H9 (cell line): Measurements from ENCODE around the gene GSAP. TPM values are rescaled to one million over a fixed set of nuclear protein-coding genes. Genes with fewer than 3 reads are reported as not detected.

ENCODE experiments used
- DNase-seq: peaks from one replicate; pipeline ENCODE4 v3.0.0-alpha.2; 2017
- H2AFZ ChIP-seq: one replicate; pipeline ENCODE4 v1.6.1; 2013; ENCODE audit warnings: mild to moderate bottlenecking, low read length, control low read depth, moderate library complexity
- H2AK5ac ChIP-seq: 2 replicates; pipeline ENCODE4 v1.6.1; 2013; ENCODE audit warnings: low read length, control low read depth, mixed read lengths; ENCODE audit not compliant: insufficient read length
- H2BK120ac ChIP-seq: one replicate; pipeline ENCODE4 v1.6.1; 2013; ENCODE audit warnings: low read depth, mild to moderate bottlenecking, low read length, control low read depth, inconsistent platforms; ENCODE audit not compliant: poor library complexity, severe bottlenecking
- H2BK12ac ChIP-seq: 2 replicates; pipeline ENCODE4 v1.6.1; 2013; ENCODE audit warnings: low read length, control low read depth, mixed read lengths, low read depth; ENCODE audit not compliant: insufficient read length
- H2BK15ac ChIP-seq: 2 replicates; pipeline ENCODE4 v1.6.1; 2013; ENCODE audit warnings: low read depth, low read length, control low read depth
- H2BK20ac ChIP-seq: one replicate; pipeline ENCODE4 v1.6.1; 2013; ENCODE audit warnings: low read depth, mild to moderate bottlenecking, low read length, control low read depth, inconsistent platforms; ENCODE audit not compliant: poor library complexity, severe bottlenecking
- H2BK5ac ChIP-seq: 2 replicates; pipeline ENCODE4 v1.6.1; 2013; ENCODE audit warnings: low read length, control low read depth, mixed read lengths; ENCODE audit not compliant: insufficient read length
- H3K14ac ChIP-seq: 2 replicates; pipeline ENCODE4 v1.6.1; 2013; ENCODE audit warnings: low read length, control low read depth; ENCODE audit not compliant: insufficient read depth
- H3K18ac ChIP-seq: 2 replicates; pipeline ENCODE4 v1.6.1; 2013; ENCODE audit warnings: low read depth, mild to moderate bottlenecking, mixed read lengths, low read length, control low read depth; ENCODE audit not compliant: insufficient read length
- H3K23ac ChIP-seq: 2 replicates; pipeline ENCODE4 v1.6.1; 2013; ENCODE audit warnings: low read length, control low read depth, mixed read lengths, low read depth; ENCODE audit not compliant: insufficient read length
- H3K23me2 ChIP-seq: 2 replicates; pipeline ENCODE4 v1.6.1; 2013; ENCODE audit warnings: low read depth, mild to moderate bottlenecking, mixed read lengths, low read length, control low read depth; ENCODE audit not compliant: insufficient read length, poor library complexity, severe bottlenecking
- H3K27ac ChIP-seq: 2 replicates; pipeline ENCODE4 v1.5.1; 2013; ENCODE audit warnings: low read length, control low read depth, mixed read lengths, low read depth; ENCODE audit not compliant: insufficient read length
- H3K27me3 ChIP-seq: 2 replicates; pipeline ENCODE4 v1.6.1; 2013; ENCODE audit warnings: low read length, control low read depth, inconsistent platforms; ENCODE audit not compliant: insufficient read depth
- H3K4ac ChIP-seq: 2 replicates; pipeline ENCODE4 v1.6.1; 2013; ENCODE audit warnings: low read depth, mild to moderate bottlenecking, control low read depth, inconsistent platforms, low read length, moderate library complexity
- H3K4me1 ChIP-seq: 2 replicates; pipeline ENCODE4 v1.6.1; 2013; ENCODE audit warnings: low read length, control low read depth, inconsistent platforms; ENCODE audit not compliant: insufficient read depth
- H3K4me2 ChIP-seq: 2 replicates; pipeline ENCODE4 v1.6.1; 2013; ENCODE audit warnings: low read length, control low read depth, mixed read lengths; ENCODE audit not compliant: insufficient read length, insufficient read depth
- H3K56ac ChIP-seq: 2 replicates; pipeline ENCODE4 v1.6.1; 2013; ENCODE audit warnings: low read depth, mild to moderate bottlenecking, mixed read lengths, low read length, control low read depth; ENCODE audit not compliant: insufficient read length
- H3K79me1 ChIP-seq: 2 replicates; pipeline ENCODE4 v1.6.1; 2013; ENCODE audit warnings: low read depth, mild to moderate bottlenecking, moderate library complexity, low read length, control low read depth, inconsistent platforms; ENCODE audit not compliant: insufficient read depth, poor library complexity, severe bottlenecking
- H3K79me2 ChIP-seq: 2 replicates; pipeline ENCODE4 v1.6.1; 2013; ENCODE audit warnings: low read length, control low read depth, inconsistent platforms; ENCODE audit not compliant: insufficient read depth
- H3K9ac ChIP-seq: 2 replicates; pipeline ENCODE4 v1.6.1; 2013; ENCODE audit warnings: low read length, control low read depth, mixed read lengths; ENCODE audit not compliant: insufficient read length; ENCODE audit errors: extremely low read depth
- H3K9me3 ChIP-seq: one replicate; pipeline ENCODE4 v1.6.1; 2013; ENCODE audit warnings: low read depth, low read length, inconsistent platforms; ENCODE audit not compliant: control insufficient read depth
- H3T11ph ChIP-seq: one replicate; pipeline ENCODE4 v1.6.1; 2013; ENCODE audit warnings: mild to moderate bottlenecking, low read length, control low read depth, inconsistent platforms
- H4K20me1 ChIP-seq: one replicate; pipeline ENCODE4 v1.6.1; 2013; ENCODE audit not compliant: control insufficient read depth, insufficient read length, insufficient read depth
- H4K5ac ChIP-seq: 2 replicates; pipeline ENCODE4 v1.6.1; 2013; ENCODE audit warnings: low read depth, mild to moderate bottlenecking, mixed read lengths, low read length, control low read depth; ENCODE audit not compliant: insufficient read length
- H4K8ac ChIP-seq: replicated peaks from 2 replicates; pipeline ENCODE4 v1.6.1; 2013; ENCODE audit warnings: low read length, control low read depth, mixed read lengths, low read depth; ENCODE audit not compliant: insufficient read length
- H4K91ac ChIP-seq: 2 replicates; pipeline ENCODE4 v1.6.1; 2013; ENCODE audit warnings: low read depth, mild to moderate bottlenecking, moderate library complexity, mixed read lengths, low read length, control low read depth; ENCODE audit not compliant: insufficient read length
- H3K27ac Mint-ChIP-seq, 3 experiments: 2 replicates in 2 of 3; 3 replicates in 1 of 3; pipeline ENCODE4 v1.8.0; 2020 to 2021; ENCODE audit warnings: mixed read lengths in 3 of 3, mild to moderate bottlenecking in 1 of 3, moderate library complexity in 1 of 3
- H3K27me3 Mint-ChIP-seq: 2 replicates; pipeline ENCODE4 v1.8.0; 2021; ENCODE audit warnings: low read depth, mild to moderate bottlenecking, moderate library complexity, mixed read lengths
- H3K36me3 Mint-ChIP-seq, 3 experiments: 2 replicates in 2 of 3; 3 replicates in 1 of 3; pipeline ENCODE4 v1.8.0; 2020 to 2021; ENCODE audit warnings: low read depth in 3 of 3, mixed read lengths in 3 of 3; ENCODE audit not compliant: insufficient read depth in 1 of 3
- H3K4me1 Mint-ChIP-seq, 2 experiments: 2 replicates each; pipeline ENCODE4 v1.8.0; 2020; ENCODE audit warnings: mixed read lengths in 2 of 2
- H3K4me3 Mint-ChIP-seq, 2 experiments: 2 replicates in 1 of 2; 3 replicates in 1 of 2; pipeline ENCODE4 v1.8.0; 2020 to 2021; ENCODE audit warnings: mild to moderate bottlenecking in 2 of 2, mixed read lengths in 2 of 2, moderate library complexity in 1 of 2
- H3K9me3 Mint-ChIP-seq, 2 experiments: 2 replicates in 1 of 2; 3 replicates in 1 of 2; pipeline ENCODE4 v1.8.0; 2020; ENCODE audit warnings: mild to moderate bottlenecking in 2 of 2, mixed read lengths in 2 of 2, moderate library complexity in 1 of 2
- WGBS: extraction: QIAGEN DNeasy Blood & Tissue Kit; methylation state at CpG from one replicate; pipeline ENCODE4 v1.1.7; 2013; ENCODE audit warnings: missing lambda C conversion rate, low lambda C conversion rate, mixed read lengths; ENCODE audit not compliant: insufficient read length; ENCODE audit errors: extremely low coverage; 5-methylcytosine and 5-hydroxymethylcytosine counted together
- total RNA-seq: library from RNA; stranded (reverse); gene quantifications from 2 replicates; pipeline ENCODE4 v1.2.1, GENCODE V29; 2021
- TF ChIP-seq, protein P1 (sequence below): fragments of 200-600 bp; sonication (generic); conservative IDR thresholded peaks from 3 replicates; pipeline ENCODE4 v1.8.0; 2021; ENCODE audit warnings: antibody characterized with exemption, mild to moderate bottlenecking

GSAP gene
- total RNA-seq, 1 experiment from 2014 or later: 1.9 TPM

DNA sequence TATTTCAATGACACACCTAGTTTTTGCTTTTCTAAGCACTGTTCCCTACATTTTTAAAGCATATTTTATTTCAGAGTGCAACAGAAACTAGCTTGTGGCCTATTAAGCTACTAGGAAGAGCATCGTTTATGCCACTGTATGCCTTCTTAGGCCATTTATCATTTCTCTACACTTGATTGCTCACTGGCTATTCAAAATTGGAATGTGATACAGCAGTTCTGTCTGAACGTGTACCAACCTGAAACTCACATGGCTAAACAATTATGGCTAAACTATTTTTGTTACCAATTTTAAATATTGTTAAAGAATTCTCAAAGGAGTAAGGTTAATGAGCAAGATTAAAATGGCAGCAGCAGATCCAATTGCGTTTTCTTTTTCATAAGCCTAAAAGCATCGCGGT, 105.2 kb downstream of the GSAP start:
- Histone ChIP-seq H3K4ac (no peak overlapping the region), H3K79me2 (no peaks in the 10 kb centered on the region), H4K91ac (no peak overlapping the region), H3K27me3 (no peaks in the 10 kb centered on the region), H3K9me3 (no peaks in the 10 kb centered on the region), H4K5ac (no peak overlapping the region), H3K4me1 (no peaks in the 10 kb centered on the region; the same call in 1 of the 2 replicates), H3T11ph (no peak overlapping the region), H3K9ac (no peak overlapping the region), H2AFZ (no peak overlapping the region), H3K18ac (no peak overlapping the region), H3K23me2 (no peaks in the 10 kb centered on the region), H3K56ac (no peak overlapping the region), H2BK12ac (no peak overlapping the region), H2BK5ac (no peak overlapping the region), H4K20me1 (no peaks in the 10 kb centered on the region), H2BK20ac (no peak overlapping the region), H3K14ac (no peak overlapping the region), H2BK15ac (no peak overlapping the region), H3K27ac (no peak overlapping the region), H3K4me2 (no peak overlapping the region), H2BK120ac (no peak overlapping the region), H3K23ac (no peak overlapping the region), H4K8ac (no peak overlapping the region), H3K79me1 (no peaks in the 10 kb centered on the region), H2AK5ac (no peak overlapping the region)
- Mint-ChIP-seq H3K36me3 (peaks cover 0 to 12% (median 3%) of the 10 kb centered on the region in 3 experiments; a peak in 3 of 7 replicates), H3K9me3 (no peaks in the 10 kb centered on the region; a peak in 1 of 5 replicates), H3K27me3 (no peaks in the 10 kb centered on the region), H3K27ac (no peak overlapping the region), H3K4me3 (no peak overlapping the region), H3K4me1 (peaks cover 20 to 21% of the 10 kb centered on the region in 2 experiments)
- no CpG with 5 or more reads among the region's 5 CpGs for WGBS
- TF ChIP-seq, protein P1, sequence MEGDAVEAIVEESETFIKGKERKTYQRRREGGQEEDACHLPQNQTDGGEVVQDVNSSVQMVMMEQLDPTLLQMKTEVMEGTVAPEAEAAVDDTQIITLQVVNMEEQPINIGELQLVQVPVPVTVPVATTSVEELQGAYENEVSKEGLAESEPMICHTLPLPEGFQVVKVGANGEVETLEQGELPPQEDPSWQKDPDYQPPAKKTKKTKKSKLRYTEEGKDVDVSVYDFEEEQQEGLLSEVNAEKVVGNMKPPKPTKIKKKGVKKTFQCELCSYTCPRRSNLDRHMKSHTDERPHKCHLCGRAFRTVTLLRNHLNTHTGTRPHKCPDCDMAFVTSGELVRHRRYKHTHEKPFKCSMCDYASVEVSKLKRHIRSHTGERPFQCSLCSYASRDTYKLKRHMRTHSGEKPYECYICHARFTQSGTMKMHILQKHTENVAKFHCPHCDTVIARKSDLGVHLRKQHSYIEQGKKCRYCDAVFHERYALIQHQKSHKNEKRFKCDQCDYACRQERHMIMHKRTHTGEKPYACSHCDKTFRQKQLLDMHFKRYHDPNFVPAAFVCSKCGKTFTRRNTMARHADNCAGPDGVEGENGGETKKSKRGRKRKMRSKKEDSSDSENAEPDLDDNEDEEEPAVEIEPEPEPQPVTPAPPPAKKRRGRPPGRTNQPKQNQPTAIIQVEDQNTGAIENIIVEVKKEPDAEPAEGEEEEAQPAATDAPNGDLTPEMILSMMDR: no peak
- DNase-seq: no peak
